NCI-H1930 (cell line): ENCODE data around the gene SGCG.
"Not testable (repeated sequence)": the region's sequence is repeated elsewhere in the genome, so short reads cannot be mapped to it uniquely, and the experiment has no call there.

ENCODE experiments used
- DNase-seq, 2 experiments: peaks; one replicate each; lab custom pipeline; 2025; lab: John Stamatoyannopoulos, UW

The SGCG gene, protein sequence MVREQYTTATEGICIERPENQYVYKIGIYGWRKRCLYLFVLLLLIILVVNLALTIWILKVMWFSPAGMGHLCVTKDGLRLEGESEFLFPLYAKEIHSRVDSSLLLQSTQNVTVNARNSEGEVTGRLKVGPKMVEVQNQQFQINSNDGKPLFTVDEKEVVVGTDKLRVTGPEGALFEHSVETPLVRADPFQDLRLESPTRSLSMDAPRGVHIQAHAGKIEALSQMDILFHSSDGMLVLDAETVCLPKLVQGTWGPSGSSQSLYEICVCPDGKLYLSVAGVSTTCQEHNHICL

DNA sequence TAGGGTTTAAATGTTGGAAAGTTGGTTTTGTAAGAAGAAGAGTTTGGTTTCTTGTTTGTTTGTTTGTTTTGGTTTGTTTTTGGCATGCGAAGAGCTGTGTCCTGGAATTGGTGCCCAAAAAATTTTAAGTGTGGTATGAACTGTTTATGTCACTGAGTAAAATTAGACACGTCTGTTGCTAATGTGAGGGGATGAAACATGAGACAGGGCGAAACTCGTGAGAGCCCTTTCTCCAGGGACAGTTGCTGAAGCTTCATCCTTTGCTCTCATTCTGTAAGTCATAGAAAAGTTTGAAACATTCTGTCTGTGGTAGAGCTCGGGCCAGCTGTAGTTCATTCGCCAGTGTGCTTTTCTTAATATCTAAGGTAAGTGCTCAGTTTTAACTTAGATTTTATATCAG, at the start of gene SGCG:
Gene SGCG, plus strand, starts transcription at position 269 of the 400 bp plus-strand sequence. CDS start 22,716 bp downstream, outside the sequence.
- DNase-seq: no peak

DNA sequence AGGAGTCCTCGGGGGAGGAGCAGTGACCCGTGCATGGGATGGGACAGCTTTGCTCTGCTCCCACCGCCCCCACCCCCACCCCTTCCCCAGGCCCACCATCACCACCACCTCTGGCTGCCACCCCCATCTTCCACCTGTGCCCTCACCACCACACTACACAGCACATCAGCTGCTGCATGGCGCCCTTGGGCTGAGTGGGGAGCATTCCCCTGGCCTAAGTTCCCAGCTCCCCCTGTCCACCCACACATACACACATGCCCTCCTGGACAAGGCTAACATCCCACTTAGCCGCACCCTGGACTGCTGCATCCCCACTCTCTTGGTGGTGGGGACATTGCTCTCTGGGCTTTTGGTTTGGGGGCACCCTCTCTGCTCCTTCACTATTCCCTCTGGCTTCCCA, 46.2 kb upstream of the SGCG start:
- DNase-seq: no peak

DNA sequence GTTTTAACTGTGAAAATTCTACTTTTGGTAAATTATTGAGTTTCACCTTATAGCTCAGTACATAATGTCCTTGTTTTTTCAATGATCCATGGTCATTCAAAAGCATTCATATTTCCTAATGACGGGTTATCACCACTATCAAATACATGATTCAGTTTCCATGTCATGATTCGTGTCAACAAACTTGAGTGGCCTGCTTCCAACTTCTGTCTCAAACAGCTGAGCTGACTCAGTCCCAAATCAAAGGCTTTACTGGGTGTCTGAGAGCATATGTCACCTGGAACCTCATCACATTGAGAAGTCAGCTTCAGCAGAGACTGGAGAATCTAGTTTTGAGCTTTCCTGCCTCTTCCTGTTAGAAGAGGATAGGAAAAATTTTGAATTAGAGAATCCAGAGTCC, 40.3 kb upstream of the SGCG start:
- DNase-seq: no peak

DNA sequence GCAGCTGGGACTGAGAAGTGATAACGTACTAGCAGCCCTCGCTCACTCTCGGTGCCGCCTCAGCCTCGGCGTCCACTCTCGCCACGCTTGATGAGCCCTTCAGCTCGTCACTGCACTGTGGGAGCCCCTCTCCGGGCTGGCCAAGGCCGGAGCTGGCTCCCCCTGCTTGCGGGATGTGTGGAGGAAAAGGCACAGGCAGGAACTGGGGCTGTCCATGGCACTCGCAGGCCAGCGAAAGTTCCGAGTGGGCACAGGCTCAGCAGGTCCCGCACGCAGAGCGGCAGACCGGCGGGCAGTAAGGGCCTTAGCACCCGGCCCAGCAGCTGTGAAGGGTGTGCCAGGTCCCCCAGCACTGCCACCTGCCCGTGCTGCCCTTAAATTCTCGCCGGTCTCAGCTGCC, 38.8 kb upstream of the SGCG start:
- no peak for DNase-seq

DNA sequence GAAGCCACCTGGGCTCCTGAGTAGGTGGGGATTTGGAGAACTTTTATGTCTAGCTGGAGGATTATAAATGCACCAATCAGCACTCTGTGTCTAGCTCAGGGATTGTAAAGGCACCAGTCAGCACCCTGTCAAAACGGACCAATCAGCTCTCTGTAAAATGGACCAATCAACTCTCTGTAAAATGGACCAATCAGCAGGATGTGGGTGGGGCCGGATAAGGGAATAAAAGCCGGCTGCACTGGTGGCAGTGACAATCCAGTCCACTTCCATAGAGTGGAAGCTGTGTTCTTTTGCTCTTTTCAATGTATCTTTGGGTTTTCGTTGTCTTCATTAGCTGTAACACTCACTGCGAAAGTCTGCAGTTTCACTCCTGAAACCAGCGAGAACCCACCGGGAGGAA, 38.2 kb upstream of the SGCG start:
- DNase-seq: not testable (repeated sequence)

DNA sequence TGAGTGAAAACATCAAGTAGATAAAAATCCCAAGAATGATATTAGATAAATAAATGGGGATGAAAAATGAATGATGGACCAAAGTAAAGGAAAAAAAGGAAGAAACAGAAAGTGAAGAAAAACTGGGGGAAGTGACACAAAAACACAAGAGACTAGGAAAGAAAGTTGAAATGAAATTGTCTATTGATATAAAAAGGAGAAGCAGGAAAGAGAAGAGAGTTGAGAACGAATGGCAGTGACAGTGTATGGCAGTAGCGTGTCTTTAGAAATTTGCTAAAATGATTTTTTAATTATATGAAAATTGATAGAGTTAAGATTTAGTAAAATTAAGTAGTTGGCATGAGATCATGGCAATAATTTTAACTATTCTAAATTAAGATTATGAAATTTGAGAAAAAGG, 36.3 kb upstream of the SGCG start:
- no peak for DNase-seq

DNA sequence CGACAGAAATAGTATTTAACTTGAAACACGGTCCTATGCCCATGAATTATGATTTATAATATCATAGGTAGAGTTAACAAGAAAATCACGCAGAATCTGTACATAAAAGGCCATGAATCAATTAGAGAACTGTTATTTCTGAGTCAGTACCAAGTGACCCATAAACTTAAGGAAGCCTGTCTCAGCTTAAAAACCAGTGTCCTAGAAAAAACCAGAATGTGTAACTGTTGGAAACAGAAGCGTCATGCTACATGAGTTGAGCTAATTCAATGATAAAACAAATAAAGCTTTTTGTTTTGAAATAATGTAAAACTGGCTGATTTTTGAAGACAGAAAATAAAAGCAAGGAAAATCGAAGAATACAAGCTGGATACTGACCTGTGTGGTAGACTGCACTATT, 34.8 kb upstream of the SGCG start:
- no peak for DNase-seq

DNA sequence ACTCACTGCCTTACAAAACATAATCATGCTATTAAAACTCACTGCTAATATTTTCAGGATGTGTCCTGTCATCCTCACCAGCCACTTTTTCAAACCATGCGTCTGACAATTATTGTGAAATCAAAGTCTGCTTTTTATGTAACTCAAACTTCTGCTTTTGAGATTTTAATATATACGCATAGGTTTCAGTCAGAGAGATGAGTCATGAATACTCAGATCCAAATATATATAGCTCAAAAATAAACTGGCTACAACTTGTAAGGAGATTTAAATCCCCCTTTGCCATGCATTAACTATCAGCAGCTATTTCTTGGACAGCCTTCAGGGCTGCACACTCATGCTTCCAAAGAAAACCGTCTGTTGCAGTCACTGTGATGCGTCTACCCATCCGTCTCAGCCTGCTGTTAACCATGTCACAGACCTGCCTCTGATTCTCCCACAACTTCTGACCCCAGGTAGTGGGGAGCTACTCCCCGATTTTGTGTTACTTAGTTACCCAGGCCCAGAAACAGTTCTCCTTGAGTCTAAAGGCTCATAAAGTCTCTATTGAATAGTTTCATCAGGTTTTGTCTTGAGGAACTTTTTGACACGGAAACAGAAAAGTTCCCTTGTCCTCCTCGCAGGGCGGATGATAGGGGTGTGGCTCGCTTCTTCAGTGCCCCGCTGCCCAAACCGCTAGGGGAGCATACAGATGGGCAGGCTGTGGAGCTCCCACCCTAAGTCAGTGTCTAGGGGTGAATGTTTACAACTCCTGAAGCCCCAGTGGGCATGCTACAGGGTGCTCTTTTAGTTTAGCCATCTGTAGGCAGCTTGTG, 33.8 kb upstream of the SGCG start:
- DNase-seq: no peak

DNA sequence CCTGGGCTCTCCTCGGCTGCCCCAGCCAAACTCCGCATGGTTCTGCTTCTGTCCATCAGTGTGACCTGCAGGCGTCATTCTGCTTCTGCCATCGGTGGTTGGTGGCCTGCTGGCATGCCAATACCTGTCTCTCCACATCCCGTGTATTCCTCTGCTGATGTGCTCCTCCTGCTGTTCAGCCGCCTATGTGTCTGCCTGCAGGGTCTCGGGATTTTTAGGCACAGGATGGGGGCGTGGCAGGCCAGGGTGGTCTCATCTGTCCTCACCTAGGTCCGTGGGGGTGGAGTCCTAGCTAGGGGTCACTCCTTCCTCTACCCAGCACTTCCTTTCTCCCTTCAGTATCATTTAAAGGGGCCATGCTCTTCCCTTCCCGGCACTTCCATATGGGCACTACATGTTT, 33.0 kb upstream of the SGCG start:
- no peak for DNase-seq

DNA sequence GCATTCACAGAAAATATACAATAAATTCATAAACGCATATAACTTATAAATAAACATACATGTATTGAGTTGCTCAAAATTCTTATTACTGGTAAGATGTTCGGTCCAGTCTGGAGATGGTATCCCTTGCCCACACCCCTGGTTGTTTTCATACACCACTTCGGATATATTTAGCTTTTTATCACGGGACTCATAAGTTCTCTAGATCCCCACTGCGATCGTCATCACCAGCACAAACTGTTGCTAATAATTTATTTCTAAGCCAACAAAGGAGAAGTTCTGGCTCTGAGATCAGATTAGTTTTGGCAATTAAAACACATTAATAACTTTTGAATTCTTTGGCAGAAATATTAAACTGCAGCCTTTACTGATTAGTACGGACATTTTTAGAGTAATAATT, 23.0 kb upstream of the SGCG start:
- DNase-seq: no peak

DNA sequence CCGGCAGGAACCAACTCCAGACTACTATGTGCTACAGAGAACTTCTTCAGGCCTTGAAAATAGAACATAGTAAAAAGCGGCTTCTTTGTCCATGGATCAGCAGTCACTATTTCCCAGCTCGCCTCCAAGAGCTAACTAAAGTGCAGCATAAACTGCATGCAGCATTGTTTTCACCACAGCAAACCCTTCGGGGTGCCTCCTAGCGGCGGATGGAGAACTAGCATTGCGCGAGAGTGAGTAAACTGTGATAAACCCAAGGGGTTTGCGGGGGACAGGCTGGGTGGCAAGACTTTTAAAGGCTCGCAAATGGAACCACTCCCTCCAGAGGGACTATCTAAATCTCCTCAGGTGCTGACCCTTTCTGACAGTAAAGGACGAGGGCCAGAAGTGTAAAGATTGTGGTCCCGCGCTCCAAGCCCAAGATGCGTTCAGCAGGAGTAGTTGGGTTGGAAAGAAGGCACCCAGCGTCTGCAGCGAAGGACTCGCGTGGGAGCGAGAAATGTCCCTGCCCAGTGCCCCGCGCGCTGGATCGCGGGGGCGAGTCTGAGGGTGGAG, 21.5 kb upstream of the SGCG start:
- peak in 1 of 2 experiments; percentile 25 for DNase-seq

DNA sequence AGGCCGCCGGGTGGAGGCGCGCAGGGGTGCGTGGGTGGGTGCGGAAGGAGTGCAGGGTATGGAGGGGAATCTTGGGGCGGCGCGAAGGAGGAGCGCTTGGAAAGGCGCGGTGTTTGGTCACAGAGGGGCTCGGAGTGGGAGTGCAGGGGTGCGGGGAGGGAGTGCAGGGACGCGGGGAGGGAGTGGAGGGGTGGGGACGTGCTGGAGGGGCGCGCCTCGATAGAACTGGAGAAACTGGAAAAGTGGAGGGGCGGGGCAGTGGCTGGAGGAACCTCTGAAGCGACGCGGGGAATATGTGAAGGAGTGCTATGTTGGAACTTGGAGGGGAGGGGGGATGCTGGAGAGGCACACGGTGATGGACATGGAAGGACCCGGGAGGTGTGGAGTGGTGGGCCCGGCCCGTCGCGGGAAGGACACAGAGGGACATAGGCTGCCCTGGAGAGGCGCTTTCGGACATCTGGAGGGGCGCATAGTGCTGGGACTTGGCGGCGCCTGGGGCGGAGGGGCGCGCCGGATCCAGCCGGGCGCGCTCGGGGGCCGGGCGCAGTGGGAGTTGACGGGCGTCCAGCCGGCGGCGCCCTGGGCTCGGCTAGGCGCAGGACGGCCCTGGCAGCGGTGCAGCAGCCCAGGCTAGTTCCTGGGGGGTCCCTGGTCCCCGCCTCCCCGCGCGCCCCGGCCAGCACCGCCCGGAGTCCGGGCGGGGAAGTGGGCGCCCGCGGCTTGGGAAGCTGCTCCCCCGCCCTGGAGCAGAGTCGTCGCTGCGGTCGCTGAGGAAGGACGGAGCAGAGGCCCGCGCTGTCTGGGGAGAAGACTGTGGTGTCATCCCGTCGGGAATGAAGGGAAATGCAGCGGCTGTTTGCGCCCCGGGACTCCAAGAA, 20.8 kb upstream of the SGCG start:
- peak in 1 of 2 experiments; percentile 32 for DNase-seq

DNA sequence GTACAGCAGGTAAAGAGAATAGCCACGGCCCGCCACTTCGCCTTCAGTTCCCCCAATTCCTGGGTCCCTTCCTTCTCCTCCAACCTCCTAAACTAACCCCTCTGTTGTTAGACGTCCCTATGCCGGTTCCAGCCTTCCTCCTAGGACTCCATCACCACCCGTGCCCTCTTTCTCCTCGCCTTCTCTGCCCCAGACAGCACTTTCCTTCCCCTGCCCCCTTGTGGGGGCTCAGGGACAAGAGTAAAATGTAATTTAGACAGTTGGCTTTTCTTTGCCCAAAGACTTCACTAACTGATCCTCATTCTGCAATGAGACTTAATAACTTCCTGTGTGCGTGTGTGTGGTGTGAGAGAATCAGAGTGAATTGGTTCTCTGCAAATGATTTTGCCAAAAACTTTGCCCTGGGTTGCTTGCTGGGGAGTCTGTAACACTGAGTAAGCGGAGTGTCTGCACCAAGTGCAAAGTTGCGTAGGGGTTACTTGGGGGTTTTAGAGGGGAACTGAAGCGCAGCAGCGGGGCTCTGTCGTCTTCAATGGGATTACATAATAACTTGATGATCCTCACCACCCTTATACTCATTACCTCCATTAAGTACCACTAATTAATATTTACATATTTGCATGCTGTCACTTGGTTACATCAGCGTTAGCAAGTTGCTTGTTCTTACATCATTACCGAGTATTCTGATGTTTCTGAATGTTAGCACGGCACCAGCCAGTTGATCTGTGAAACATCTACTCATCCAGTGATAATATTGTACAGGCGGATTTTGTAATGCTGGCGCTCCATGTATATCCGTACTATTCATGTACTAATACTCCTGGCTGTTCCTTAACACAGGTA, 19.9 kb upstream of the SGCG start:
- peak in 1 of 2 experiments; percentile 22 for DNase-seq

DNA sequence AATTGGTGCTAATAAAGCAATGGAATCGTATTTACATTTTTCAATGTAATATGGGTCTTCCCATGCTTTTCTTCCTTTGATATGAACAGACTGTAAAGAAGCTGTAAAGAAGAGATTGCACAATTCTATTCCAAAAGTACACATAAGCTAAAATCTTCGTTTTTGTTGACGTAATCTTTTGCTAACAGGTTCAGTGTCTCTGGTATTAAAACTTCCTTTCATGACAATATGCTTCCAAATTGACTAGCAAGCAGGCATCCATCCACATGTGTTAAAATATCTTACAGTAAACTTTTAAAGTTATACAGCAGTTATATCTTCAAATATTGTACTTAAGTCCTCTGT, 19.3 kb upstream of the SGCG start:
- no peak for DNase-seq

DNA sequence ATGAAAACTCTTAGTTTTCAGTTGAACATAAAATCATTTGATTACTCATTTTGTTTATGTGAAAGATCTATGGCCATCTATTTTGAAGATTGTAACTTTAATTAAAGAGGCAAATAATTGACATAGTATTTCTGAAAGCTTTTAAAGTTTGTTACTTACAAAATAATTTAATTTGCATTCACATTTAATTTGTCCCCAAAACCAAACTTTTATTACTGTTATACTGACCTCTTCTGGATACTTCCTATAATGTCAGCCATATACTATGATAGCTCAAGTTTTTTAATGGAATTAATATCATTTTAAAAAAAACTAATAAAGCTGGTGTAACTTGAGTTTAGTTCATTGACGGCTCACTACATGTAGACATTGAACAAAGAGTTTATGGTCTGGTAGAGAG, 4.9 kb upstream of the SGCG start:
- no peak for DNase-seq

DNA sequence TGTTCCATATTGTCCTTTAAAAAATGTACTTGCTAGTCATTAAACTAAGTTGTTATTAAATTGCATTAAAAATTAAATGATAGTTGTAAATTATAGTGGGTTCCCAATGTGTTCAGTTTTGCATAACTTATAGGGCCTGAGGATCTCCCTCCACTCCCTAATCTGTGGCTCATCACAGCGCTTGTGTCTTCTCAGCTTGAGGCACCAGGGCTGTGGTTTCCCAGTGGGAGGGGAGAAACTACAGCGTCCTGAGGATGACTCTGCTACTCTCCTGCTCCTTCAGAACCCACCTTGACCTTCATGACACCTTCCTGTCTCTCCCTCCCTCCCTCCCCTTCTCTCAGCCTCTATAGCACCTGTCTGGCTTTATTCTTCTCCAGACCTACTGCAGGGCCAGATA, 1.4 kb downstream of the SGCG start:
- no peak for DNase-seq

DNA sequence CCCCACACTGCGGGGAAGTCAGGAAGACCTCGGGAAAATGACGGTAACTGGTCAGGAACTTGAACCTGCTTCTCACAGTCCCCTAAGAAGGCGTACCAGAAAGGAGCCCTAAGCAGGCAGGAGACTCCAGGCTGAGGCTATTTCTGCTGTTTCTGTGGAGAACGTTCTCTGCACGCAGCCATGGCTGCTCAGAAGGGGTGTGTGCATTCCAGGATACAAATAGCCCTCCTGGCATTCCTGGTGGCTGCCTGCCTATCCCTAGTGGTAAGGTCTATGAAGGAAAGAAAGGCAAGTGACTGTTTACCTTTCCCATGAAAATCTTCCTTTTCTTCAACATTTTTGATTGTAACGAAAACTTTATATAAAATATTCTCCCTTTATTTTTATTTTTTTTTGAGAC, 2.5 kb downstream of the SGCG start:
- DNase-seq: no peak

DNA sequence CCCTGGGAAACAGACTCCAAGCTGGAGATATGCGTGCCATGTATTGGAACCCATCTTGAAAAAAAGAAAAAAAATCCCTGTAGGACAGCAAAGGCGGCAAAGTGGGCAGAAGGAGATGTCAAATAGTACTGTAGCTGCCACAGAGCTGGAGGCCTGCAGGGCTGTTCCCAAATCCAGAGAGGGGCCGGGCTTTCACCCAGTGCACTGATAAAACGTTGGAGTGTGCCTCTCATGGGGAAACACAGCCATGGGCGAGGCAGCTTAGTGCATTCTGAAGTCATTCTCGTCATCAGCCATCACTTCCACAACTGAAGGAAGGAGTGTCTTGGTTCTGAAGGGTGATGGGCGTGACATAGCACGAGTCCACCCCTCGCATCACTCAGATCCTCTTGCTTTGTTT, 4.8 kb downstream of the SGCG start:
- DNase-seq: no peak

DNA sequence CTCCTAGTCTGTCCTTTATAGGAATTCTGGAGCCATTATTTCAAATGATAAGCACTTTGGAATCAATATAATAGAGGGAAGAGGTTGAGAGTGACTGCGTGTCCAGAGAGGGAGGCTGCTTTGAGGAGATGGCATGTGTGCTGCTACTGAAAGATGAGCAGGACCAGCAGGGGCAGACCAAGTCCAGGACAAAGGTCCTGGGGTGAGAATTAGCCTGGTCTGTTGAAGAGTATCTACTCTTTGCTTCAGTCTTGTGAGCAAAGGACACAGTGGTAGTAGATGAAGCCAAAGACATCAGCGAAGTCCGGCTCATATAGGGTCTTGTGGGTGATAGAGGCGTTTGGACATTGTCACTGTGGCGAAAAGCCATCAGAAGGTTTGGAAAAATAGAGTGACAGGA, 21.1 kb downstream of the SGCG start:
- no peak for DNase-seq

DNA sequence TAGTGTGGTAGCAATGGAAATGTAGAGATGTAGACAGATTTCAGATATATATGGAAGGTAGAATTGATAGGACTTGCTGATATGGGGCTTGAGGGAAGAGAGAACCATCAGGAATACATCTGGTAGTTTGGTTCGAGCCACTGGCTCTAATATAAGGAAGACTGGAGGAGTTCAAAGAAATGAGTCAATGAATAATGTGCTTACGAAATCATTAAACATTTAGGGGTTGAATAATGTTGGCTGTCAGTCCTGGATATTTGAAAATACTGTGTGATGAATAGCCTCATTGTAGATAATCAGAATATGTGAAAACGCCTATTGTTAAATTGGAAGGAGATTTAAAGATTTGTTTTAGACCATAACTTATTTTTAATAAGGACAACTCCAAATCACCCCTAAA, 21.6 kb downstream of the SGCG start:
- DNase-seq: no peak

DNA sequence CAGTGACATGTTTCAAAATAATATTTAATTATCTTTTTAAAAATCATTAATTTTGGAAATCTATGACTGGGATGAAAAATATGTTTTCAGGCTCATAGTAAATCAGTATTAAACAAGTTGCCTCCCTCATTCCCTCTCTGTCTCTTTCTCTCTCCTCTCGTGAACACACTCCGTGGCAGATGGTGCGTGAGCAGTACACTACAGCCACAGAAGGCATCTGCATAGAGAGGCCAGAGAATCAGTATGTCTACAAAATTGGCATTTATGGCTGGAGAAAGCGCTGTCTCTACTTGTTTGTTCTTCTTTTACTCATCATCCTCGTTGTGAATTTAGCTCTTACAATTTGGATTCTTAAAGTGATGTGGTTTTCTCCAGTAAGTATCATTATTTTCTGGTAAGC, 22.7 kb downstream of the SGCG start:
- no peak for DNase-seq

DNA sequence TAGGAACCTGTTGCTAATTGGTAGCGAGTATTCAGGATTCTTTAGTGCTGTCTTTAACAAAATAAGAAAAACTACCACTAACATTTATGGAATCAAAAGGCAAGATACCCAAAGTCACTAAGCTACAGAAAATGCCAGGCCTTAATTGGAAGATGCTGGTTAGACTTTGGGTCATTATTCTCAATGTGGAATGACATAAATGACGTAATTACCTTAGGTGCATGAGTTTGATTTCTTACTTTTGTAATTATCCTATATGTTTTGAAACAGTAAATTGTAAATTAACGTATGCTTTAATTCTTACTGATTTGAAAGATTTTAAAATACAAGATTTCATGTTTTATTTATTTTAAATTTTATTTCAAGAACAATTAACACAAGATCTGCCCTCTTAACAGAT, 25.0 kb downstream of the SGCG start:
- DNase-seq: no peak
